OCI-LY1 (cell line): ENCODE measurements around the gene CHST10.

Experiments
- EZH2 ChIP-seq: fragments of 200-600 bp; sonication (generic), shearing (Covaris generic); IDR thresholded peaks from 2 replicates; pipeline ENCODE4 v1.8.0; 2017; ENCODE audit warnings: borderline replicate concordance, mixed run types, mild to moderate bottlenecking, antibody characterized with exemption, low read length, moderate library complexity, mixed read lengths
- TF ChIP-seq, protein P1 (sequence below): fragments of 200-600 bp; sonication (generic), shearing (Covaris generic); IDR thresholded peaks from 2 replicates; pipeline ENCODE4 v1.5.1; 2017; ENCODE audit warnings: mild to moderate bottlenecking, antibody characterized with exemption, low read length, moderate library complexity, mixed read lengths

DNA sequence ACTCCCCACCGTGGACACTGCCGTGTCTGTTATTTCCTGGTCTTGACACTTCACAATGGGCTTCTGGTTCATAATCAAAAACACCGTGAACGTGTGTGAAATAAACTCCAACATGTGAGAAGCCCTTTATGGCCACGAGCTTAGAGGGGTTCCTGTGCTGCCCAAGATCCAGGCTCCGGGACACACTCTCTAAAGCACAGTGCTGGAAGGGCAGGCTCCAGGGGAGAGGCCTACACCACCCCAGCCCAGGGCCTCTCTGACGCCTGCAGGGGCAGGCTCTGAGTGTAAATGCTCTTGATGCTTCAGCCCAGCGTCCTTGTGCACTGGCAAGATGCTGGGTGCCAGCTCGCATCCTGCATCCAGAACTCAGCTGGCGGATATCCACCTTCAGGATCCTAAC lies 13.7 kb downstream of the CHST10 start:
- TF ChIP-seq, protein P1, sequence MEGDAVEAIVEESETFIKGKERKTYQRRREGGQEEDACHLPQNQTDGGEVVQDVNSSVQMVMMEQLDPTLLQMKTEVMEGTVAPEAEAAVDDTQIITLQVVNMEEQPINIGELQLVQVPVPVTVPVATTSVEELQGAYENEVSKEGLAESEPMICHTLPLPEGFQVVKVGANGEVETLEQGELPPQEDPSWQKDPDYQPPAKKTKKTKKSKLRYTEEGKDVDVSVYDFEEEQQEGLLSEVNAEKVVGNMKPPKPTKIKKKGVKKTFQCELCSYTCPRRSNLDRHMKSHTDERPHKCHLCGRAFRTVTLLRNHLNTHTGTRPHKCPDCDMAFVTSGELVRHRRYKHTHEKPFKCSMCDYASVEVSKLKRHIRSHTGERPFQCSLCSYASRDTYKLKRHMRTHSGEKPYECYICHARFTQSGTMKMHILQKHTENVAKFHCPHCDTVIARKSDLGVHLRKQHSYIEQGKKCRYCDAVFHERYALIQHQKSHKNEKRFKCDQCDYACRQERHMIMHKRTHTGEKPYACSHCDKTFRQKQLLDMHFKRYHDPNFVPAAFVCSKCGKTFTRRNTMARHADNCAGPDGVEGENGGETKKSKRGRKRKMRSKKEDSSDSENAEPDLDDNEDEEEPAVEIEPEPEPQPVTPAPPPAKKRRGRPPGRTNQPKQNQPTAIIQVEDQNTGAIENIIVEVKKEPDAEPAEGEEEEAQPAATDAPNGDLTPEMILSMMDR = no peak
- TF ChIP-seq EZH2 = no peak
